CD8-positive, alpha-beta memory T cell (primary cell): ENCODE results near the gene CEP20. TPM values are rescaled to one million over a fixed set of nuclear protein-coding genes. Genes with fewer than 3 reads are reported as not detected.
A peak's percentile ranks its signal among the peaks of the same experiment; 100 is the strongest.
"Not testable (repeated sequence)": the region's sequence is repeated elsewhere in the genome, so short reads cannot be mapped to it uniquely, and the experiment has no call there.

Source experiments
- CTCF ChIA-PET: fragments of 350-600 bp; sonication (Branson Sonifier 250); formaldehyde crosslinking; loops from one replicate; lab custom pipeline; 2021; ENCODE audit warnings: antibody characterized with exemption; lab: Charles Lee
- POLR2A ChIA-PET: fragments of 350-600 bp; sonication (Branson Sonifier 250); formaldehyde crosslinking; loops from one replicate; lab custom pipeline; 2021; ENCODE audit warnings: antibody characterized with exemption; lab: Charles Lee
- DNase-seq, 5 donors: peaks; one replicate each; pipeline versions ENCODE4 v3.0.0 to v3.0.0-alpha.2; 2020 to 2022; ENCODE audit warnings: mixed read lengths in 1 of 5
- H3K27ac ChIP-seq: one replicate; pipeline ENCODE4 v1.7.0; 2013; ENCODE audit warnings: low read depth, mild to moderate bottlenecking, low read length, moderate library complexity
- H3K27me3 ChIP-seq: 2 replicates; pipeline ENCODE4 v1.7.0; 2013; ENCODE audit warnings: low read length, mild to moderate bottlenecking; ENCODE audit not compliant: insufficient read depth, poor library complexity, severe bottlenecking
- H3K36me3 ChIP-seq: 2 replicates; pipeline ENCODE4 v1.7.0; 2013; ENCODE audit warnings: mild to moderate bottlenecking, low read length, moderate library complexity; ENCODE audit not compliant: insufficient read depth
- H3K4me1 ChIP-seq: 2 replicates; pipeline ENCODE4 v1.7.0; 2013; ENCODE audit warnings: mild to moderate bottlenecking, low read length, moderate library complexity; ENCODE audit not compliant: insufficient read depth
- H3K4me3 ChIP-seq: 2 replicates; pipeline ENCODE4 v1.7.0; 2013; ENCODE audit warnings: mild to moderate bottlenecking, low read length
- H3K9me3 ChIP-seq: 2 replicates; pipeline ENCODE4 v1.7.0; 2013; ENCODE audit warnings: mild to moderate bottlenecking, low read length
- H3K27ac Mint-ChIP-seq, 8 donors: one replicate each; pipeline ENCODE4 v1.8.0; 2020 to 2021; ENCODE audit warnings: mixed read lengths in 8 of 8, mild to moderate bottlenecking in 6 of 8, inconsistent platforms in 3 of 8, moderate library complexity in 3 of 8
- H3K27me3 Mint-ChIP-seq, 2 donors: one replicate each; pipeline ENCODE4 v1.8.0; 2020 to 2021; ENCODE audit warnings: mixed read lengths in 2 of 2, mild to moderate bottlenecking in 1 of 2, moderate library complexity in 1 of 2
- H3K36me3 Mint-ChIP-seq, 3 donors: one replicate each; pipeline ENCODE4 v1.8.0; 2020 to 2021; ENCODE audit warnings: mixed read lengths in 3 of 3, inconsistent platforms in 1 of 3, mild to moderate bottlenecking in 1 of 3
- H3K4me1 Mint-ChIP-seq, 3 donors: one replicate each; pipeline ENCODE4 v1.8.0; 2020 to 2021; ENCODE audit warnings: mixed read lengths in 3 of 3, inconsistent platforms in 1 of 3, mild to moderate bottlenecking in 1 of 3
- H3K4me3 Mint-ChIP-seq, 7 donors: one replicate each; pipeline ENCODE4 v1.8.0; 2020 to 2021; ENCODE audit warnings: mixed read lengths in 7 of 7, mild to moderate bottlenecking in 6 of 7, moderate library complexity in 4 of 7, inconsistent platforms in 2 of 7
- H3K9me3 Mint-ChIP-seq, 5 donors: one replicate each; pipeline ENCODE4 v1.8.0; 2020 to 2022; ENCODE audit warnings: mixed read lengths in 5 of 5, mild to moderate bottlenecking in 3 of 5, moderate library complexity in 2 of 5, inconsistent platforms in 1 of 5
- polyA plus RNA-seq: library from polyadenylated mRNA; unstranded; fragments of 300-500 nt; fragmentation: Illumina TruSeq; gene quantifications from one replicate; pipeline ENCODE4 v1.2.3, GENCODE V29; 2021
- total RNA-seq, 2 experiments: library from RNA; stranded (reverse); gene quantifications; one replicate each; pipeline ENCODE4 v1.2.3, GENCODE V29; 2021

The CEP20 gene
- total and polyA plus RNA-seq, 3 experiments from 2014 or later: 32.5 to 46.1 (median 39.6) TPM

DNA sequence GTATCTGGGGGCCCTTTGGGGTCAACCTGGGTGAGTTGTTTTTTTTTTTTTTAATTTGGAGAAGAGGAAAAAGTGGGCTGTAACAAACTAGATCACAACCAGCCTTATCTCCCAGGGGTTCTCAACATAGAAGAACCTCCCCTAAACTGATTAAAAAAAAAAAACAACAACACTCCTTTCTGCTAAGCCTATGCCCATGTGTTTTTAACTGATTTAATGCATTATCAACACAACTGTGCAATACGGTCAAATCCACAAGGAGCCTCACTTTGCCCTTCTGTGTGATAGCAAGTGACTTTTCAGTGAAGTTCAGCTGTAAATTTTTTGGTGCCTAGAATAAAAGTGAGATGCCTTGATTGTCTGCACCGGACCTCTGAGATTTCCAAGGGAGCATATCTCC lies 32.2 kb downstream of the CEP20 start:
- H3K9me3 ChIP-seq: no peaks in the 10 kb centered on the region
- H3K4me3 ChIP-seq: no peak overlapping the region
- peaks cover 7% of the 10 kb centered on the region for H3K4me1 ChIP-seq
- ChIA-PET POLR2A (no interaction called here), CTCF (no interaction called here)
- no peak for DNase-seq
- no peak overlapping the region for H3K27ac Mint-ChIP-seq
- peaks cover 3 to 14% (median 7%) of the 10 kb centered on the region in 3 donors for H3K4me1 Mint-ChIP-seq
- no peak overlapping the region for H3K27ac ChIP-seq
- no peak overlapping the region for H3K4me3 Mint-ChIP-seq
- H3K27me3 ChIP-seq: peaks cover 23% of the 10 kb centered on the region
- peaks cover 25 to 42% of the 10 kb centered on the region in 2 donors for H3K27me3 Mint-ChIP-seq
- H3K9me3 Mint-ChIP-seq: no peaks in the 10 kb centered on the region
- H3K36me3 Mint-ChIP-seq: no peaks in the 10 kb centered on the region
- no peaks in the 10 kb centered on the region for H3K36me3 ChIP-seq

- no peaks in the 10 kb centered on the region for H3K9me3 Mint-ChIP-seq
Measured at GRCh38 chr16:15855704-15856003, 32.7 kb downstream of the CEP20 start.

DNA sequence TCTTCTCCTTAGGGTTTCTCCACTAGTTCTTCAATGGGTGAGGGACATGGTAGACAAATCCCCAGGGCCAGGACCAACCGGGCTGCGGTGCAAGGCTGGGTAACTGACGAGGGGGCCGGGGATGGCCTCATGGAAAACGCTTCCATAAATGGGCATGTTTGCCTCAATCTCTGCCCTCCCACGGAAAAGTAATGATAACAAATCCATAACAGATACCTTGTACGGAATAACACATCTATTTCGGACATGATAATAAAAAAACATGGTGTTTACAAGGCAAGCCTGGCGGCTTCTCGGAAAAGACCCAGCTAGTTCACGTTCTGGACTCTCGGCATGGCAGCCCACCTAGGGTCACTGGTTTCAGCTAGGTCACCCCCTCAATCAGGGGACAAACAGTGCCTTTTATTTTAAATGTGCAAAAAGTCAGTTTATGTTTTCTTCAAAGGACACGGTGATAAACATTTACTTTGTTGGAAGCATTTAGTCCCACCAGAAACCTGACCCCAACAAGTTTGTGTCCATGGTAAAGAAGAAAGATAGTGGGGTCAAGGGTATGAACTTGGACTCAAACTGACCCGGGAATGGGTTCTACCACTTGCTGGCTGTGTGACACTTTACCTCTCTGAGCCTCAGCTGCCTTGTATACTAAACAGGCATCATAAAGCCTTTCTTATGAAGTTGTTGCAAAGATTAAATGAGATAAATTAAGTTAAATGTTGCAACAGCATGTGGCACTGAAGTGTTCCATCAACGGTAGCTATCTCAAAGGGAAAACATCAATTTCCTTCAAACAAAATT lies 33.3 kb downstream of the CEP20 start:
- ChIA-PET POLR2A (no interaction called here), CTCF (no interaction called here)
- no peaks in the 10 kb centered on the region for H3K9me3 ChIP-seq
- Mint-ChIP-seq H3K27me3 (peaks cover 23 to 42% of the 10 kb centered on the region in 2 donors), H3K9me3 (no peaks in the 10 kb centered on the region), H3K4me1 (peaks cover 3 to 14% (median 7%) of the 10 kb centered on the region in 3 donors), H3K4me3 (no peak overlapping the region), H3K36me3 (no peaks in the 10 kb centered on the region), H3K27ac (peak overlapping the region in 1 of 8 donors; percentile 67)
- H3K4me3 ChIP-seq: no peak overlapping the region
- H3K27ac ChIP-seq: no peak overlapping the region
- H3K4me1 ChIP-seq: peaks cover 7% of the 10 kb centered on the region
- H3K27me3 ChIP-seq: peaks cover 23% of the 10 kb centered on the region
- no peaks in the 10 kb centered on the region for H3K36me3 ChIP-seq
- DNase-seq: no peak

More at GRCh38 chr16:15855704-15856003, 32.7 kb downstream of the CEP20 start:
- Histone ChIP-seq H3K9me3 (no peaks in the 10 kb centered on the region), H3K27me3 (peaks cover 23% of the 10 kb centered on the region), H3K27ac (no peak overlapping the region), H3K4me1 (peaks cover 7% of the 10 kb centered on the region), H3K36me3 (no peaks in the 10 kb centered on the region), H3K4me3 (no peak overlapping the region)
- no peaks in the 10 kb centered on the region for H3K36me3 Mint-ChIP-seq
- ChIA-PET CTCF (no interaction called here), POLR2A (no interaction called here)
- H3K27me3 Mint-ChIP-seq: peaks cover 25 to 42% of the 10 kb centered on the region in 2 donors
- peaks cover 3 to 14% (median 7%) of the 10 kb centered on the region in 3 donors for H3K4me1 Mint-ChIP-seq
- no peak overlapping the region for H3K27ac Mint-ChIP-seq
- no peak for DNase-seq
- no peak overlapping the region for H3K4me3 Mint-ChIP-seq

DNA sequence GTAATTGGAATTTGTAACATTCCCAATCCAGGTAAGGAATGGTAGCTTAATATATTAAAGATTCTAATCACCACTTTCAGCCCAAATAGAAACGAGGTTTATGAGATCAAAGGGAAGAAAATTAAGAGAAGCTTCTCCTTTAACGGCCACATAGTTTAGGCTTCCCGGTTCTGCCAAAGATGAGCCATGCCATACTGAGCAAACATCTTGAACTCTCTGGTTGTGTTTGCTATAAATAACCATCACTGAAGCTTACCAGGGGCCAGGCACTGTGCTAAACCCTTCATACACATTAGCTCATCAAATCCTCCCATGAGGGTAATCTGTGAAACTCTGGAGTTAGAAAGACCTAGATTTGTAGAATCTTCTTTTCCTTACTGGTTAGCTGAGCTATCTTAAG lies 34.3 kb downstream of the CEP20 start:
- DNase-seq: no peak
- Mint-ChIP-seq H3K4me3 (no peak overlapping the region), H3K9me3 (no peaks in the 10 kb centered on the region), H3K4me1 (peaks cover 3 to 14% (median 7%) of the 10 kb centered on the region in 3 donors), H3K36me3 (no peaks in the 10 kb centered on the region), H3K27ac (no peak overlapping the region), H3K27me3 (peaks cover 22 to 38% of the 10 kb centered on the region in 2 donors)
- H3K4me3 ChIP-seq: no peak overlapping the region
- CTCF ChIA-PET: no interaction called here
- H3K4me1 ChIP-seq: peaks cover 7% of the 10 kb centered on the region
- H3K27ac ChIP-seq: no peak overlapping the region
- no peaks in the 10 kb centered on the region for H3K36me3 ChIP-seq
- peaks cover 22% of the 10 kb centered on the region for H3K27me3 ChIP-seq
- no peaks in the 10 kb centered on the region for H3K9me3 ChIP-seq
- POLR2A ChIA-PET: no interaction called here

- Histone ChIP-seq H3K9me3 (no peaks in the 10 kb centered on the region), H3K4me1 (peaks cover 7% of the 10 kb centered on the region), H3K4me3 (no peak overlapping the region), H3K27ac (no peak overlapping the region), H3K36me3 (no peaks in the 10 kb centered on the region), H3K27me3 (peaks cover 18% of the 10 kb centered on the region)
- CTCF ChIA-PET: no interaction called here
- Mint-ChIP-seq H3K4me3 (no peak overlapping the region), H3K9me3 (no peaks in the 10 kb centered on the region), H3K27ac (no peak overlapping the region), H3K27me3 (peaks cover 20 to 33% of the 10 kb centered on the region in 2 donors), H3K4me1 (peaks cover 3 to 13% (median 7%) of the 10 kb centered on the region in 3 donors), H3K36me3 (no peaks in the 10 kb centered on the region)
- no peak for DNase-seq
- POLR2A ChIA-PET: no interaction called here
Measured at GRCh38 chr16:15853021-15853420, 35.4 kb downstream of the CEP20 start.

- H3K4me1 ChIP-seq, H3K36me3 ChIP-seq, CTCF ChIA-PET, POLR2A ChIA-PET, H3K27ac Mint-ChIP-seq, H3K27me3 ChIP-seq, H3K27ac ChIP-seq, H3K4me1 Mint-ChIP-seq, H3K4me3 Mint-ChIP-seq, H3K9me3 Mint-ChIP-seq, H3K36me3 Mint-ChIP-seq, DNase-seq, H3K4me3 ChIP-seq, H3K9me3 ChIP-seq: not testable (repeated sequence)
- peaks cover 9 to 12% of the 10 kb centered on the region in 2 donors for H3K27me3 Mint-ChIP-seq
Measured at GRCh38 chr16:15850555-15850954, 37.8 kb downstream of the CEP20 start.

DNA sequence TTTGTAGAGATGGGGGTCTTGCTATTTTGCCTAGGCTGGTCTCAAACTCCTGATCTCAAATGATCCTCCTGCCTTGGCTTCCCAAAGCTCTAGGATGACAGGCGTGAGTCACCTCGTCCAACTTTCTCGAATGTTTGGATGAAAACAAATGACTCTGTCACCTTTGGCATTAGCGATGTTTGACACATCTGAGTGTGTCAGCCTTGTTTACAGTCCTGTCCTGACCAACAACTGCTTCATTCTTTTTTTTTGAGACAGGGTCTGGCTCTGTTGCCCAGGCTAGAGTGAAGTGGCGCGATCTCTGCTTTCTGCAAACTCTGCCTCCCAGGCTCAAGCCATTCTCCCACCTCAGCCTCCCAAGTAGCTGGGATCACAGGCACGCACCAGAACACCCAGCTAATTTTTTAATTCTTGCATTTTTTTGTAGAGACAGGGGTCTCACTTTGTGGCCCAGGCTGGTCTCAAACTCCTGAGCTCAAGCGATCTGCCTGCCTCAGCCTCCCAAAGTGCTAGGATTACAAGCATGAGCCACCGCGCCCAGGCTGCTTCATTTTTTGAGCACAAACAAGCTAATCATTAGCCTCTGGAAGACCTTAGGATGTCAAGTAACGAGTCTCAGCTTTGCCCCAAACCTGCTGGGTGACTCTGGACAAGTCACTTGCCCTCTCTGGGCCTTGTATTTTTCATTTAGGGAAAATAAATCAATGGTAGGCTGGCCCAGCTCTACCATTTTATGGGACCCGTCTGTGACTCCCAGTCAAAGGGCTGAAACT lies 39.0 kb downstream of the CEP20 start:
- H3K4me1 ChIP-seq: no peaks in the 10 kb centered on the region
- no peaks in the 10 kb centered on the region for H3K36me3 ChIP-seq
- ChIA-PET CTCF (no interaction called here), POLR2A (no interaction called here)
- DNase-seq: no peak
- no peaks in the 10 kb centered on the region for H3K4me1 Mint-ChIP-seq
- no peaks in the 10 kb centered on the region for H3K36me3 Mint-ChIP-seq
- no peaks in the 10 kb centered on the region for H3K9me3 Mint-ChIP-seq
- no peak overlapping the region for H3K27ac Mint-ChIP-seq
- peaks cover 4 to 6% of the 10 kb centered on the region in 2 donors for H3K27me3 Mint-ChIP-seq
- no peaks in the 10 kb centered on the region for H3K27me3 ChIP-seq
- H3K4me3 Mint-ChIP-seq: no peak overlapping the region
- H3K27ac ChIP-seq: no peak overlapping the region
- H3K9me3 ChIP-seq: no peaks in the 10 kb centered on the region
- no peak overlapping the region for H3K4me3 ChIP-seq

- no peaks in the 10 kb centered on the region for H3K4me1 Mint-ChIP-seq
- DNase-seq: no peak
- no peaks in the 10 kb centered on the region for H3K36me3 Mint-ChIP-seq
- Histone ChIP-seq H3K4me3 (no peak overlapping the region), H3K4me1 (no peaks in the 10 kb centered on the region), H3K9me3 (no peaks in the 10 kb centered on the region), H3K27me3 (no peaks in the 10 kb centered on the region), H3K36me3 (no peaks in the 10 kb centered on the region), H3K27ac (no peak overlapping the region)
- peaks cover 0 to 3% of the 10 kb centered on the region in 2 donors for H3K27me3 Mint-ChIP-seq
- ChIA-PET POLR2A (no interaction called here), CTCF (no interaction called here)
- H3K4me3 Mint-ChIP-seq: no peak overlapping the region
- H3K9me3 Mint-ChIP-seq: no peaks in the 10 kb centered on the region
- H3K27ac Mint-ChIP-seq: no peak overlapping the region
Measured at GRCh38 chr16:15847611-15848175, 40.7 kb downstream of the CEP20 start.
